Mesodermal cell (in vitro differentiated cells): ENCODE results near the gene KRTAP1-1.

Experiments used
- H3K27ac ChIP-seq: 2 replicates; pipeline ENCODE4 v1.7.0; 2013; ENCODE audit warnings: mild to moderate bottlenecking, low read depth, low read length, moderate library complexity; ENCODE audit not compliant: severe bottlenecking
- H3K36me3 ChIP-seq: 2 replicates; pipeline ENCODE4 v1.7.1; 2013; ENCODE audit warnings: mild to moderate bottlenecking, low read length, moderate library complexity; ENCODE audit not compliant: control insufficient read depth, insufficient read depth
- H3K4me1 ChIP-seq: one replicate; pipeline ENCODE4 v1.7.1; 2013; ENCODE audit warnings: mild to moderate bottlenecking, low read length; ENCODE audit not compliant: insufficient read depth, control insufficient read depth, poor library complexity, severe bottlenecking
- H3K4me3 ChIP-seq: 2 replicates; pipeline ENCODE4 v1.7.0; 2013; ENCODE audit warnings: low read length, control low read depth, mild to moderate bottlenecking; ENCODE audit not compliant: insufficient read depth, poor library complexity, severe bottlenecking; ENCODE audit errors: extremely low read depth
- H3K9me3 ChIP-seq: 2 replicates; pipeline ENCODE4 v1.7.1; 2013; ENCODE audit warnings: mild to moderate bottlenecking, low read length, moderate library complexity; ENCODE audit not compliant: control insufficient read depth
- WGBS, 2 experiments: methylation state at CpG; one replicate each; pipeline ENCODE4 v1.1.5; 2013; ENCODE audit warnings: missing lambda C conversion rate in 2 of 2; ENCODE audit not compliant: insufficient coverage in 2 of 2; 5-methylcytosine and 5-hydroxymethylcytosine counted together

The KRTAP1-1 gene

GRCh38 chr17:41026715-41027471 is 14.4 kb downstream of the KRTAP1-1 start, which contains the start of gene KRTAP1-5:
KRTAP1-5 (minus strand) TSS chr17:41027208; CDS start chr17:41027155, 53 bp downstream.
- 88 to 91% methylated on average over 7 of the region's 9 CpGs for WGBS, 2 experiments
- Histone ChIP-seq H3K4me3 (no peak within 1 kb of the TSS), H3K36me3 (no peaks in the 10 kb centered on the region), H3K4me1 (no peaks in the 10 kb centered on the region), H3K9me3 (no peaks in the 10 kb centered on the region), H3K27ac (no peak within 1 kb of the TSS)

DNA sequence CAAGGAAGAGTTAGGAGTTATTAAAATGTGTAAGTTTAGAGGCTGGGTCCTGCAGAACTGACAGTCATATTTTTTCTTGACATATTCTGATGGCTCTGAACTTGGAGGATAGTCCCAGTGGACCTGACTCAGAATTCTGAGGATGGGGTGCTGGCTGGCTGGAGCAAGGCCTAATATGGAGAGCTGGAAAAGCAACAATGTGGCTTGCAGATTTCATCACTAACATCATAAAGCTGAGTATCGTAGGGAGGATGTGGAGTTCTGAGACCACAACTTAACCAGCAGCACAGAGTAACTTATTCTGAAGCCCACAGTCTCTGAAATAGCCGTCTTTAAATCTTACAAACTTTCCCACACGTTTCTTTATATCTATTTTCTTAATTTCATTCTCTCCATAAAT is 16.6 kb downstream of the KRTAP1-1 start:
- no peak overlapping the region for H3K27ac ChIP-seq
- no peak overlapping the region for H3K4me3 ChIP-seq
- no peaks in the 10 kb centered on the region for H3K36me3 ChIP-seq
- 84 to 85% methylated on average over 3 of the region's 3 CpGs for WGBS, 2 experiments
- H3K4me1 ChIP-seq = no peaks in the 10 kb centered on the region
- H3K9me3 ChIP-seq = no peaks in the 10 kb centered on the region

GRCh38 chr17:41020336-41020735 is 20.9 kb downstream of the KRTAP1-1 start:
- H3K9me3 ChIP-seq = no peaks in the 10 kb centered on the region
- H3K27ac ChIP-seq = no peak overlapping the region
- H3K4me1 ChIP-seq = no peaks in the 10 kb centered on the region
- no peak overlapping the region for H3K4me3 ChIP-seq
- no peaks in the 10 kb centered on the region for H3K36me3 ChIP-seq

- Histone ChIP-seq H3K4me1 (no peaks in the 10 kb centered on the region), H3K27ac (no peak overlapping the region), H3K4me3 (no peak overlapping the region), H3K9me3 (no peaks in the 10 kb centered on the region), H3K36me3 (no peaks in the 10 kb centered on the region)
- 80 to 85% methylated on average over 1 to 2 of the region's 3 CpGs for WGBS, 2 experiments
Observed at GRCh38 chr17:41019415-41019814, 21.8 kb downstream of the KRTAP1-1 start.

- Histone ChIP-seq H3K27ac (no peak overlapping the region), H3K4me1 (no peaks in the 10 kb centered on the region), H3K36me3 (no peaks in the 10 kb centered on the region), H3K9me3 (no peaks in the 10 kb centered on the region), H3K4me3 (no peak overlapping the region)
- 60% methylated on average over 1 of the region's 3 CpGs; no CpG with 5 or more reads in 1 of the 2 experiments for WGBS, 2 experiments
Observed at GRCh38 chr17:41018541-41018940, 22.7 kb downstream of the KRTAP1-1 start.

DNA sequence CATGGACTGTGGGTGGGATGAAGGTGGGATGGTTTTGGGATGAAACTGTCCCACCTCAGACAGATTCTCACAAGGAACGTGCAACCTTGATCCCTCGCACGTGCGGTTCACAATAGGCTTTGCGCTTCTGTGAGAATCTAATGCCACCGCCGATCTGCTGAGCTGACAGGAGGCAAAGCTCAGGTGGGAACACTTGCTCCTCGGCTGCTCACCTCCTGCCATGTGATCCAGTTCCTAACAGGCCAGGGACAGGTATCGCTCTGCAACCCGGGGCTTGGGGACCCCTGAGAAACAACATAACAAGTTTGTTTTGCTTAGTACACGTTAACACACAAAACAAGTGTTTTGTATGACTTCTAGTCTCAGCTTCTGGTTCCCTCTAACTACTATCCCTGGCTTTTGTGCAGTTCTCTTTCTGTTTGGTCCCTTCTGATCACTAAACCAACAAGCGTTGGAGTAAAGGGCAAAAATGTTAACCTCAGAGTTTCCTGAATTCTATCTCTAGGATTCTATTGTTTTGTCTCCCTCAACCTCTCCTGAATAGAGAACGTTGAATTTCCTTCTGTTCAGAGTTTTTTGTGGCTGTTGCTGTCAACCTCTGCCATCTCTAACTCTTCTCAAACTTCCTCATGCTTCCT is 24.6 kb downstream of the KRTAP1-1 start:
- WGBS, 2 experiments = 91 to 95% methylated on average over 12 to 13 of the region's 13 CpGs

GRCh38 chr17:41015454-41015853 is 25.8 kb downstream of the KRTAP1-1 start:
- Histone ChIP-seq H3K4me1 (no peaks in the 10 kb centered on the region), H3K9me3 (no peaks in the 10 kb centered on the region), H3K4me3 (no peak overlapping the region), H3K36me3 (no peaks in the 10 kb centered on the region), H3K27ac (no peak overlapping the region)
- 75 to 77% methylated on average over 3 to 6 of the region's 7 CpGs for WGBS, 2 experiments

More for the DNA sequence above, 24.6 kb downstream of the KRTAP1-1 start:
- Histone ChIP-seq H3K4me1 (no peaks in the 10 kb centered on the region), H3K36me3 (no peaks in the 10 kb centered on the region), H3K9me3 (no peaks in the 10 kb centered on the region), H3K27ac (no peak overlapping the region), H3K4me3 (no peak overlapping the region)

DNA sequence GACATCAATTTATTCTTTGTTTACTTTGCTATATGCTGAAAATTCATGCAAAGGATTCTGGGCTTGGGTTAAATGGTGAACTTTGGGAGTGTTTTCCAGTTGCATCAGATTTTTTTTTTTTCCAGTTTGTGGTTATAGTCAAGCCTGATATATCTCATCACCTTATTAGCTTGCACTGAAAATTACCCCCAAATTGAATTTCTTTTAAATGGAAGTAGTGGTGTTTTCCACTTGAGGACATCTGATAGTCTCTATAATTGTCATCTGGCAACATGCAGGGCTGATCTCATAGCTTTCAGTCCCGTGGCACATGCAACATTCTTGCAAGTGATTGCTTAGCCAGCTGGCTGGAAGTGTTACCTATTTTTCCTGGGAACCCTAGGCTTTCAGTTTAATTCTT is 27.6 kb downstream of the KRTAP1-1 start:
- H3K4me3 ChIP-seq = no peak overlapping the region
- WGBS, 2 experiments = 63% methylated on average over 1 of the region's 1 CpG; no CpG with 5 or more reads in 1 of the 2 experiments
- H3K9me3 ChIP-seq = no peaks in the 10 kb centered on the region
- peaks cover 11% of the 10 kb centered on the region for H3K4me1 ChIP-seq
- no peaks in the 10 kb centered on the region for H3K36me3 ChIP-seq
- H3K27ac ChIP-seq = no peak overlapping the region

DNA sequence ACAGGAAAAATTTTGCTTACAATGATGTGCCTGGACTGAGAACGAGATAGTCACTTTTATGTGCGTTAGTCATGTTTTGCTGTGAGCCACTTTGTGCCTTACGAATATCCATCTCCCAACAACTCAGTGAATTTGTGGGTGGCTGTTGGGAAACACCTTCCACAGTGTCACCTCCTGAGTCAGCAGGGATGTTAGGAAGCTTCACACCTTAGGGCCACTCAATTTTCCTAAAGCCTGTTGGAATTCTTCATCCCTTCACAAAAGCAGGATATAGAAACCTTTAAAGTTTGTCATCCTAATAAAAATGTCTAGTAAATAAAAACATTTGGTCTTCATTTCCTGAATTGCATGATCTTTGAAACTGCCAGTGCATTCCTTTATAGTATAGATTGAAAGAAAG is 28.1 kb downstream of the KRTAP1-1 start:
- WGBS, 2 experiments = 97 to 100% methylated on average over 1 to 3 of the region's 3 CpGs
- Histone ChIP-seq H3K4me3 (no peak overlapping the region), H3K4me1 (peaks cover 11% of the 10 kb centered on the region), H3K9me3 (no peaks in the 10 kb centered on the region), H3K27ac (no peak overlapping the region), H3K36me3 (no peaks in the 10 kb centered on the region)

GRCh38 chr17:41012326-41013120 is 28.7 kb downstream of the KRTAP1-1 start:
- Histone ChIP-seq H3K4me1 (peaks cover 11% of the 10 kb centered on the region), H3K4me3 (no peak overlapping the region), H3K9me3 (no peaks in the 10 kb centered on the region), H3K27ac (no peak overlapping the region), H3K36me3 (no peaks in the 10 kb centered on the region)
- 84 to 92% methylated on average over 6 of the region's 6 CpGs for WGBS, 2 experiments
